GM13976 (cell line): Measurements from ENCODE around the gene BIRC6.

ENCODE experiments used
- DNase-seq: peaks from one replicate; pipeline ENCODE4 v3.0.0; 2012; ENCODE audit warnings: low spot score
- CTCF ChIP-seq: IDR thresholded peaks from 2 replicates; pipeline ENCODE4 v1.5.1; 2012; ENCODE audit warnings: borderline replicate concordance, mild to moderate bottlenecking; ENCODE audit not compliant: insufficient read depth; ENCODE audit errors: extremely low read depth, missing control alignments, control extremely low read depth
- in situ Hi-C: fragments of 300-500 bp; cut with MboI; formaldehyde crosslinking; loops from one replicate; pipeline ENCODE4 v1.12.0; 2022; ENCODE audit warnings: low sequenced_read_pairs, mixed read lengths, inconsistent platforms; ENCODE audit not compliant: unreplicated experiment

BIRC6 gene

GRCh38 chr2:32622570-32623310, 265.9 kb downstream of the BIRC6 start:
- TF ChIP-seq CTCF = no peak
- DNase-seq = no peak
- in situ Hi-C loops = no loop called here

GRCh38 chr2:32623311-32623706, 266.5 kb downstream of the BIRC6 start:
- in situ Hi-C loops = no loop called here
- TF ChIP-seq CTCF = no peak
- DNase-seq = no peak

- no peak for DNase-seq
- no peak for TF ChIP-seq CTCF
- in situ Hi-C loops = no loop called here
These were observed 268.0 kb downstream of the BIRC6 start for GRCh38 chr2:32624812-32625211.

- DNase-seq = no peak
- TF ChIP-seq CTCF = no peak
- in situ Hi-C loops = no loop called here
These were observed 269.9 kb downstream of the BIRC6 start for GRCh38 chr2:32626639-32627221.

GRCh38 chr2:32627441-32627813, 270.6 kb downstream of the BIRC6 start:
- no peak for TF ChIP-seq CTCF
- no peak for DNase-seq

GRCh38 chr2:32627814-32628579, 271.2 kb downstream of the BIRC6 start, which contains the start of gene TTC27:
Gene TTC27, plus strand, starts transcription at chr2:32628050. Its CDS starts 243 bp downstream, at chr2:32628293.
- in situ Hi-C loops = no loop called here
- peak; percentile 97 for DNase-seq
- TF ChIP-seq CTCF = no peak

More at GRCh38 chr2:32627441-32627813, 270.6 kb downstream of the BIRC6 start:
- in situ Hi-C loops = no loop called here
